IMR-90 (cell line): ENCODE results near the gene OR10A3. TPM values are rescaled to one million over a fixed set of nuclear protein-coding genes. Genes with fewer than 3 reads are reported as not detected.

Source experiments
- ATAC-seq: fragments of 200-7000 bp; cut with Tn5 transposase; 2 replicates; pipeline ENCODE4 v1.9.1; 2020; ENCODE audit warnings: low read depth, mild to moderate bottlenecking, moderate library complexity
- BruUV-seq: library from RNA; stranded (reverse); fragments of 400-500 nt; replicated peaks from 2 replicates; lab custom pipeline; 2021; lab: Mats Ljungman, UMichigan
- CTCF ChIA-PET: fragments of 300-600 bp; formaldehyde crosslinking; extraction: SDS; loops from one replicate; lab custom pipeline; 2021; ENCODE audit warnings: antibody characterized with exemption; lab: Yijun Ruan, JAX
- POLR2A ChIA-PET: fragments of 300-600 bp; sonication (Branson Sonifier 250); formaldehyde crosslinking; loops from one replicate; lab custom pipeline; 2022; ENCODE audit warnings: antibody characterized with exemption; ENCODE audit not compliant: unreplicated experiment; lab: Charles Lee
- DNase-seq: peaks from one replicate; pipeline ENCODE4 v3.0.0; 2013
- H2AFZ ChIP-seq: replicated peaks from 2 replicates; pipeline ENCODE3; 2013; ENCODE audit warnings: low read length, mild to moderate bottlenecking; ENCODE audit not compliant: poor library complexity
- H2AK5ac ChIP-seq: 2 replicates; pipeline ENCODE4 v1.6.1; 2013; ENCODE audit warnings: low read depth, low read length, inconsistent platforms
- H2AK9ac ChIP-seq: replicated peaks from 2 replicates; pipeline ENCODE3; 2013; ENCODE audit warnings: mild to moderate bottlenecking, low read depth, low read length, moderate library complexity; ENCODE audit not compliant: poor library complexity
- H2BK120ac ChIP-seq: 2 replicates; pipeline ENCODE4 v1.6.1; 2013; ENCODE audit warnings: low read depth, low read length, inconsistent platforms
- H2BK15ac ChIP-seq: 3 replicates; pipeline ENCODE4 v1.6.1; 2013; ENCODE audit warnings: low read depth, low read length, inconsistent platforms
- H2BK20ac ChIP-seq: 2 replicates; pipeline ENCODE4 v1.6.1; 2013; ENCODE audit warnings: low read depth, mild to moderate bottlenecking, inconsistent platforms, low read length, moderate library complexity
- H2BK5ac ChIP-seq: 2 replicates; pipeline ENCODE4 v1.6.1; 2013; ENCODE audit warnings: mild to moderate bottlenecking, low read depth, low read length, inconsistent platforms; ENCODE audit not compliant: poor library complexity, severe bottlenecking
- H3K14ac ChIP-seq: replicated peaks from 2 replicates; pipeline ENCODE4 v1.6.1; 2013; ENCODE audit warnings: low read depth, low read length, inconsistent platforms
- H3K18ac ChIP-seq: 2 replicates; pipeline ENCODE4 v1.6.1; 2013; ENCODE audit warnings: low read depth, low read length, control low read depth
- H3K23ac ChIP-seq: 2 replicates; pipeline ENCODE4 v1.6.1; 2013; ENCODE audit warnings: low read depth, low read length, inconsistent platforms
- H3K27ac ChIP-seq: 2 replicates; pipeline ENCODE4 v1.5.1; 2013; ENCODE audit warnings: mild to moderate bottlenecking, control low read depth, low read length; ENCODE audit not compliant: insufficient read depth
- H3K27me3 ChIP-seq: 2 replicates; pipeline ENCODE4 v1.6.1; 2013; ENCODE audit warnings: low read length; ENCODE audit not compliant: control insufficient read depth, insufficient read depth
- H3K36me3 ChIP-seq: 2 replicates; pipeline ENCODE4 v1.6.1; 2013; ENCODE audit warnings: low read length, mixed read lengths; ENCODE audit not compliant: control insufficient read depth, insufficient read depth
- H3K4ac ChIP-seq: 2 replicates; pipeline ENCODE4 v1.6.1; 2013; ENCODE audit warnings: low read depth, low read length, inconsistent platforms
- H3K4me1 ChIP-seq: 2 replicates; pipeline ENCODE4 v1.6.1; 2013; ENCODE audit warnings: low read length, mixed read lengths; ENCODE audit not compliant: control insufficient read depth, insufficient read depth
- H3K4me2 ChIP-seq: 2 replicates; pipeline ENCODE4 v1.6.1; 2013; ENCODE audit warnings: low read depth, mild to moderate bottlenecking, control low read depth, low read length, moderate library complexity
- H3K4me3 ChIP-seq: 2 replicates; pipeline ENCODE4 v1.5.1; 2013; ENCODE audit warnings: low read depth, mild to moderate bottlenecking, control low read depth, low read length, moderate library complexity; ENCODE audit not compliant: insufficient read depth
- H3K56ac ChIP-seq: 2 replicates; pipeline ENCODE4 v1.6.1; 2013; ENCODE audit warnings: low read length, inconsistent platforms; ENCODE audit not compliant: insufficient read depth; ENCODE audit errors: extremely low read depth
- H3K79me1 ChIP-seq, 2 experiments: 2 replicates each; pipeline ENCODE4 v1.6.1; 2013; ENCODE audit warnings: low read length in 2 of 2, inconsistent platforms in 1 of 2, low read depth in 1 of 2
- H3K9ac ChIP-seq: 2 replicates; pipeline ENCODE4 v1.6.1; 2013; ENCODE audit warnings: low read depth, low read length, control low read depth
- H3K9me1 ChIP-seq: 2 replicates; pipeline ENCODE4 v1.6.1; 2013; ENCODE audit warnings: low read length, inconsistent platforms; ENCODE audit not compliant: insufficient read depth
- H3K9me3 ChIP-seq: 2 replicates; pipeline ENCODE4 v1.6.1; 2013; ENCODE audit warnings: low read length; ENCODE audit not compliant: control insufficient read depth, insufficient read depth
- H4K20me1 ChIP-seq: 2 replicates; pipeline ENCODE4 v1.6.1; 2013; ENCODE audit warnings: low read length, inconsistent platforms; ENCODE audit not compliant: insufficient read depth
- H4K5ac ChIP-seq: 2 replicates; pipeline ENCODE4 v1.6.1; 2013; ENCODE audit warnings: mild to moderate bottlenecking, low read depth, low read length, control low read depth
- H4K8ac ChIP-seq, 2 experiments: 2 replicates each; pipeline ENCODE4 v1.6.1; 2013; ENCODE audit warnings: low read depth in 2 of 2, low read length in 2 of 2, control low read depth in 1 of 2, inconsistent platforms in 1 of 2
- H4K91ac ChIP-seq: 2 replicates; pipeline ENCODE4 v1.6.1; 2013; ENCODE audit warnings: low read depth, low read length, inconsistent platforms; ENCODE audit not compliant: insufficient read depth
- BHLHE40 ChIP-seq: fragments of 150-350 bp; IDR thresholded peaks from 2 replicates; pipeline ENCODE4 v1.6.1; 2016; ENCODE audit warnings: mild to moderate bottlenecking, low read depth, low read length
- CEBPB ChIP-seq: IDR thresholded peaks from 2 replicates; pipeline ENCODE4 v1.6.1; 2012; ENCODE audit warnings: low read depth, low read length, improper control_type of control experiment
- MAFK ChIP-seq: IDR thresholded peaks from 2 replicates; pipeline ENCODE4 v1.6.1; 2012; ENCODE audit warnings: low read depth, low read length, improper control_type of control experiment
- MXI1 ChIP-seq: IDR thresholded peaks from 2 replicates; pipeline ENCODE4 v1.6.1; 2012; ENCODE audit warnings: low read depth, mild to moderate bottlenecking, low read length, moderate library complexity, borderline replicate concordance
- NFE2L2 ChIP-seq: fragments of 150-350 bp; IDR thresholded peaks from 2 replicates; pipeline ENCODE4 v1.6.1; 2016; ENCODE audit warnings: low read depth, mild to moderate bottlenecking, low read length
- RFX5 ChIP-seq: IDR thresholded peaks from 2 replicates; pipeline ENCODE4 v1.8.0; 2012; ENCODE audit warnings: low read depth, mild to moderate bottlenecking, low read length, moderate library complexity
- WGBS, 2 experiments: methylation state at CpG; one replicate each; pipeline versions ENCODE4 v1.1.5 to v1.1.7; 2013; ENCODE audit warnings: missing lambda C conversion rate in 2 of 2; ENCODE audit not compliant: insufficient read length in 1 of 2; ENCODE audit errors: extremely low coverage in 2 of 2; 5-methylcytosine and 5-hydroxymethylcytosine counted together
- dilution Hi-C: fragments of 300-500 bp; cut with HindIII; formaldehyde crosslinking; loops from one replicate; pipeline ENCODE4 v1.14.3; 2018; ENCODE audit warnings: low sequenced_read_pairs; ENCODE audit not compliant: unreplicated experiment
- in situ Hi-C: fragments of 300-500 bp; cut with MboI; formaldehyde crosslinking; loops from 3 replicates; pipeline ENCODE4 v1.14.3; 2019; ENCODE audit warnings: low sequenced_read_pairs, inconsistent platforms, mixed read lengths
- intact Hi-C: fragments of 100-400 bp; cut with micrococcal nuclease; formaldehyde crosslinking; loops from 2 replicates; pipeline ENCODE4 v1.10.0; 2022
- polyA plus RNA-seq, 3 experiments: library from polyadenylated mRNA; depleted of rRNA; stranded (reverse); fragments of >200 nt; gene quantifications; 2 replicates each; pipeline ENCODE4 v1.2.3, GENCODE V29; 2012; ENCODE audit warnings: low replicate concordance in 1 of 3
- total RNA-seq: library from RNA; depleted of rRNA; stranded (reverse); fragments of >200 nt; gene quantifications from 2 replicates; pipeline ENCODE4 v1.2.3, GENCODE V29; 2012
- TF ChIP-seq, protein P1 (sequence below): fragments of 150-350 bp; IDR thresholded peaks from 2 replicates; pipeline ENCODE4 v1.6.1; 2016; ENCODE audit warnings: low read depth, mild to moderate bottlenecking, low read length, moderate library complexity, borderline replicate concordance
- TF ChIP-seq, protein P2 (sequence below): conservative IDR thresholded peaks from 2 replicates; pipeline ENCODE4 v1.5.1; 2012; ENCODE audit warnings: mild to moderate bottlenecking, low read depth, low read length, improper control_type of control experiment

The OR10A3 gene
- total and polyA plus RNA-seq, 2 of the 4 experiments (the other 2 are of a cell fraction): 0.03 TPM; not detected in 1

DNA sequence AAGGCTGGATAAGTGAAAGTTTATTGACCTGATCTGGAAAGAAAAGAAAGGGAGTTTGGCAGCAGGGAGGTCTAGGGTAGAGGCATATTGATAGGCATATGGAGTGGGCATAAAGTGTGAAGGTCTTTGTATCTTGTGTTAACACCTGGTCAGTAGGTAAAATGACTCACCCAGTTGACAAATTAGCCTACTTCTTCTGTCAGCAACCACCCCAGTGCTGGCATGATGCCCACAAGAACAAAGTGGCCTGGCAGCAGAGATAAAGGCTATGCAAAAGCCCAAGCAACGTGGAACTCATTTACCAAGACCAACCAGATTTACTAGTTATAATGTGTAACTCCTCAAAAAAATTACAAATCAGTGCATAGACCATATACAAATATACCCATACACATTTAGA is 4.9 kb downstream of the OR10A3 start:
- Histone ChIP-seq H3K4me3 (no peak overlapping the region), H3K9ac (no peak overlapping the region), H2AK9ac (no peak overlapping the region), H3K27me3 (no peaks in the 10 kb centered on the region), H3K4me2 (no peak overlapping the region), H3K27ac (no peak overlapping the region), H3K4me1 (no peaks in the 10 kb centered on the region), H2AK5ac (no peak overlapping the region; the same call in 1 of the 2 replicates), H4K8ac (no peak overlapping the region), H3K23ac (no peak overlapping the region), H3K36me3 (no peaks in the 10 kb centered on the region), H3K9me3 (no peaks in the 10 kb centered on the region), H4K5ac (no peak overlapping the region), H2BK20ac (no peak overlapping the region), H2BK120ac (no peak overlapping the region), H2BK5ac (no peak overlapping the region), H3K14ac (no peak overlapping the region), H3K79me1 (no peaks in the 10 kb centered on the region), H3K56ac (no peak overlapping the region), H4K20me1 (no peaks in the 10 kb centered on the region), H3K9me1 (no peaks in the 10 kb centered on the region), H2BK15ac (no peak overlapping the region), H2AFZ (no peak overlapping the region), H3K18ac (no peak overlapping the region), H3K4ac (no peak overlapping the region; the same call in 1 of the 2 replicates), H4K91ac (no peak overlapping the region)
- no peak for TF ChIP-seq NFE2L2
- TF ChIP-seq, protein P1, sequence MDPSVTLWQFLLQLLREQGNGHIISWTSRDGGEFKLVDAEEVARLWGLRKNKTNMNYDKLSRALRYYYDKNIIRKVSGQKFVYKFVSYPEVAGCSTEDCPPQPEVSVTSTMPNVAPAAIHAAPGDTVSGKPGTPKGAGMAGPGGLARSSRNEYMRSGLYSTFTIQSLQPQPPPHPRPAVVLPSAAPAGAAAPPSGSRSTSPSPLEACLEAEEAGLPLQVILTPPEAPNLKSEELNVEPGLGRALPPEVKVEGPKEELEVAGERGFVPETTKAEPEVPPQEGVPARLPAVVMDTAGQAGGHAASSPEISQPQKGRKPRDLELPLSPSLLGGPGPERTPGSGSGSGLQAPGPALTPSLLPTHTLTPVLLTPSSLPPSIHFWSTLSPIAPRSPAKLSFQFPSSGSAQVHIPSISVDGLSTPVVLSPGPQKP: no peak
- TF ChIP-seq MXI1: no peak
- TF ChIP-seq, protein P2, sequence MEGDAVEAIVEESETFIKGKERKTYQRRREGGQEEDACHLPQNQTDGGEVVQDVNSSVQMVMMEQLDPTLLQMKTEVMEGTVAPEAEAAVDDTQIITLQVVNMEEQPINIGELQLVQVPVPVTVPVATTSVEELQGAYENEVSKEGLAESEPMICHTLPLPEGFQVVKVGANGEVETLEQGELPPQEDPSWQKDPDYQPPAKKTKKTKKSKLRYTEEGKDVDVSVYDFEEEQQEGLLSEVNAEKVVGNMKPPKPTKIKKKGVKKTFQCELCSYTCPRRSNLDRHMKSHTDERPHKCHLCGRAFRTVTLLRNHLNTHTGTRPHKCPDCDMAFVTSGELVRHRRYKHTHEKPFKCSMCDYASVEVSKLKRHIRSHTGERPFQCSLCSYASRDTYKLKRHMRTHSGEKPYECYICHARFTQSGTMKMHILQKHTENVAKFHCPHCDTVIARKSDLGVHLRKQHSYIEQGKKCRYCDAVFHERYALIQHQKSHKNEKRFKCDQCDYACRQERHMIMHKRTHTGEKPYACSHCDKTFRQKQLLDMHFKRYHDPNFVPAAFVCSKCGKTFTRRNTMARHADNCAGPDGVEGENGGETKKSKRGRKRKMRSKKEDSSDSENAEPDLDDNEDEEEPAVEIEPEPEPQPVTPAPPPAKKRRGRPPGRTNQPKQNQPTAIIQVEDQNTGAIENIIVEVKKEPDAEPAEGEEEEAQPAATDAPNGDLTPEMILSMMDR: no peak
- TF ChIP-seq CEBPB: no peak
- TF ChIP-seq MAFK: no peak
- no peak for TF ChIP-seq RFX5
- no peak for TF ChIP-seq BHLHE40
- DNase-seq (no peak), ATAC-seq (no peak)
- WGBS, 2 experiments: no CpG with 5 or more reads among the region's 1 CpG
- dilution Hi-C loops (no loop called here), in situ Hi-C loops (no loop called here), intact Hi-C loops (no loop called here)
- ChIA-PET CTCF (interaction anchor here (0.6 to 1.3 kb wide), 2 partner anchors 32 to 50 kb away, joined by 4 to 5 read pairs; no protein-coding TSS in a partner anchor), POLR2A (no interaction called here)
- no TSS peak for BruUV-seq
